Retina (tissue), 1 donor: Measurements from ENCODE around the gene ECHDC3.
"Not testable (repeated sequence)": the region's sequence is repeated elsewhere in the genome, so short reads cannot be mapped to it uniquely, and the experiment has no call there.

Experiments
- DNase-seq: peaks from one replicate; pipeline ENCODE4 v3.0.0-alpha.2; 2016

The ECHDC3 gene, protein sequence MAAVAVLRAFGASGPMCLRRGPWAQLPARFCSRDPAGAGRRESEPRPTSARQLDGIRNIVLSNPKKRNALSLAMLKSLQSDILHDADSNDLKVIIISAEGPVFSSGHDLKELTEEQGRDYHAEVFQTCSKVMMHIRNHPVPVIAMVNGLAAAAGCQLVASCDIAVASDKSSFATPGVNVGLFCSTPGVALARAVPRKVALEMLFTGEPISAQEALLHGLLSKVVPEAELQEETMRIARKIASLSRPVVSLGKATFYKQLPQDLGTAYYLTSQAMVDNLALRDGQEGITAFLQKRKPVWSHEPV

DNA sequence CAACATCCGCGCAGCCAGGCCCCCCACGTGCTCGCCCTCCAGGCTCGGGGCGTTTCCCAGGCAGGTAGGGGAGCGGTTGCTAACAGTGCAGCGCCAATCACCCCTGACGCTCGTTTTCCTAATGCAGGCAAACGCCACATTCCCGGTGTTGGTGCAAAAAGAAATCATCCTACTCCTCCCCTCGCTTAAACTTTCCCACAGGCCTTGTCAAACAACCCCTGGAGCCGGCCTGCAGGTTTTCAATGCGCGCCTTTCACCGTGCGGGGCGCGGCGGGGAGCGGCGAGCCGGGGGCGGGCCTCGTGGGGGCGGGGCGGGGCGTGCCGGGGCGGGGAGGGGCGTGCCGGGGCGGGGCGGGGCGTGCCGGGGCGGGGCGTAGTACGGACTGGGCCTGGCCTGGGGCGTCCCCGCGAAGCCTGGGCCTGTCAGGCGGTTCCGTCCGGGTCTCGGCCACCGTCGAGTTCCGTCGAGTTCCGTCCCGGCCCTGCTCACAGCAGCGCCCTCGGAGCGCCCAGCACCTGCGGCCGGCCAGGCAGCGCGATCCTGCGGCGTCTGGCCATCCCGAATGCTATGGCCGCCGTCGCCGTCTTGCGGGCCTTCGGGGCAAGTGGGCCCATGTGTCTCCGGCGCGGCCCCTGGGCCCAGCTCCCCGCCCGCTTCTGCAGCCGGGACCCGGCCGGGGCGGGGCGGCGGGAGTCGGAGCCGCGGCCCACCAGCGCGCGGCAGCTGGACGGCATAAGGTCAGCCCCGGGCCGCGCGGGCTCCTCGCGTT is at the start of gene ECHDC3:
TSS of gene ECHDC3 (plus strand) at position 374 of the 770 bp plus-strand sequence. CDS start at position 569, 195 bp downstream.
- DNase-seq, result peak; percentile 71

GRCh38 chr10:11693376-11693775 is 48.8 kb upstream of the ECHDC3 start:
- DNase-seq, result no peak

DNA sequence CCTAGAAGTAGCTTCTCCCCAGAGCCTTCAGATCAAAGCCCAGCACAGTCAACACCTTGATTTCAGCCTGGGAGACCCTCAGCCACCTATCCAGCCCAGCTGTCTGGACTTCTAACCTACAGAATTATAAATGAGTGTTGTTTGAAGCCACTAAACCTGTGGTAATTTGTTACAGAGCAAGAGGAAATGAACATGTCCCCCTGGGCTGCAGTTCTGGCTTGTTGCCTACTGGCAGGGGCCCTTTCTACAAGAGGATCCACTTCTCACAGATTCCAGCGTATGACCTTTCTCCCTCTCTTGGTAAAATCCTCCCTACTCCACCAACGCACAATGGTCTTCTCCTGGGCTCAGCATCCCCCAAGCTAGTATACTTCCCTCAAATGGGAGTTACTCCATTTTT is 46.4 kb upstream of the ECHDC3 start:
- no peak for DNase-seq

GRCh38 chr10:11697718-11698527 is 44.3 kb upstream of the ECHDC3 start:
- DNase-seq, result no peak

DNA sequence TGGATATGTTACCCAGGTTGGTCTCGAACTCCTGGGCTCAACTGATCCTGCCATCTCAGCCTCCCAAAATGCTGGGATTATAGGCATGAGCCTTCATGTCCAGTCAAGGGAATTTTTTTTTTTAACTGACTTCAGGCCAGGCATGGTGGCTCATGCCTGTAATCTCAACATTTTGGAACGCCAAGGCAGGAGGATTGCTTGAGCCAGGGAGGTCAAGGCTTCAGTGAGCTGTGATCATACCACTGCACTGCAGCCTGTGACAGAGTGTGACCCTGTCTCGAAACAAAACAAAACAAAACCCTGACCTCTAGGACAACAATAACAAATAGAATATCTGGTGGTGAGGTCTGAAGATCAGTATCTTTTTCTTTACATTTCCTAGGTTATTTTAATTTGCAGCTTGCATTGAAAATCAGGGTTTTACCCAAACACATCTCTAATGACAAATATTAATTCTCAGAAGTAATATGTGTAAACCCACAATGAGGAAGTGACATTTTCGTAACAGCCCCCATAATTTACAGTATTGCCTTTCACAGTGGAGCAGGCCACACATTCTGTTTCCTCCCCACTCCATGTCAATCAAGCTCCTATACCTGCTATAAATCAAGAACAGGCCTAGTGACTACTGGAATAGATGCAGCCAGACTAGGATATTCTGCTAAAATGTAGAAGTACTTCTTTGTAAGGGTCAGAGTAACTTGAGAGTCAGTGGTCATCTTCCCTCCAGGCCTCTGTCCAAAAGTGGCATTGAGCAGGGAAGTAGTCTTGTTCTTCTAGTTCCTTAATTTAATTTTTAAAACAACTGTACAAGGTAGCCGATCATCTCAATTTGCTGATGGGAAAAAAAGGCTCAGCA is 43.3 kb upstream of the ECHDC3 start:
- no peak for DNase-seq

DNA sequence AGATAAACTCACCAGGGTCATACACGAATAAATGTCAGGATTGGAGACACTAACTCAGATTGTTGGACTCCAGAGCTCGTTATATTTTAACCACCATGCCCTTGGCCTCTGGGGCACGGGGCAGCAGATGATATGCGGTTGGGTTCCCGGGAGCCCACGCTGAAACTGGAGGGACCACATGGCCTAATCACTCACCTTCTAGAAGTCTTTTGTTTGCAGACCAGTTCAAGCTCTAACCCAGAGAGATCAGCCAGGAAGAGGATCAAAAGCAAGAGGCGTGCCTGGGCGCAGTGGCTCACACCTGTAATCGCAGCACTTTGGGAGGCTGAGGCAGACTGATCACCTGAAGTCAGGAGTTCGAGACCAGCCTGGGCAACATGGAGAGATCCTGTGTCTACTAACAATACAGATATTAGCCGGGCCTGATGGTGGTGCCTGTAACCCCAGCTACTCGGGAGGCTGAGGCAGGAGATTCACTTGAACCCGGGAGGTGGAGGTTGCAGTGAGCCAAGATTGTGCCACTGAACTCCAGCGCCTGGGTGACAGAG is 42.6 kb upstream of the ECHDC3 start:
- no peak for DNase-seq

DNA sequence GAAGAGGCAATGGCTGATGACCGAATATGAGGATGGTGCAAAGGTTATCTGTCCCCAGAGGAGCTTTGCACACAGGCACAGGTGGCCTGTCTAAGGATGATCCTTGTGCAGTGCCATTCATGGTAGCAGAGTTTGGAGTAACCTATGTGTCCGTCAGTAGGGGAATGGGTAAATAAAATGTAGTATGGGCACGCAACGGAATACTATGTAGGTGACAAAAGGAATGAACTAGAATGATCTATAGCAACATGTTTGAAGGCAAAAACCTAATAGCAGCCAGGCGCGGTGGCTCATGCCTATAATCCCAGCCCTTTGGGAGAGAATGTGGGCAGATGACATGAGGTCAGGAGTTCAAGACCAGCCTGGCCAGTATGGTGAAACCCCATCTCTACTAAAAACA is 41.6 kb upstream of the ECHDC3 start:
- no peak for DNase-seq

- DNase-seq, result no peak
These were observed 40.6 kb upstream of the ECHDC3 start for GRCh38 chr10:11701451-11702095.

DNA sequence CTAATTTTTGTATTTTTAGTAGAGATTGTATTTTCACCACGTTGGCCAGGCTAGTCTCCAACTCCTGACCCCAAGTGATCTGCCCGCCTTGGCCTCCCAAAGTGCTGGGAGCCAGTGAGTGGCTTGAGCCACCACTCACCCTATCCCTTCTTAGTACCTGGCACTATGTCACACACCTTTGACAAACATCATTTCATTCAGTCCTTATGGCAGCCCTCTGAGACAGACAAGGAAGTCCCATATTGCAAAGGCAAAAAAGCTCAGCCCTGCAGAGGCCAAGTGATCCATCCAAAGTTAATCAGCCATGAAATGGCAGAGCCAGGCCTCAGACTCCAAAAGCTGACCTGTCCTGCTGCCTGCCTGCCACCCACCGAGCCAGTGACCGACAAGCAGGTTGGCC is 39.9 kb upstream of the ECHDC3 start:
- no peak for DNase-seq

DNA sequence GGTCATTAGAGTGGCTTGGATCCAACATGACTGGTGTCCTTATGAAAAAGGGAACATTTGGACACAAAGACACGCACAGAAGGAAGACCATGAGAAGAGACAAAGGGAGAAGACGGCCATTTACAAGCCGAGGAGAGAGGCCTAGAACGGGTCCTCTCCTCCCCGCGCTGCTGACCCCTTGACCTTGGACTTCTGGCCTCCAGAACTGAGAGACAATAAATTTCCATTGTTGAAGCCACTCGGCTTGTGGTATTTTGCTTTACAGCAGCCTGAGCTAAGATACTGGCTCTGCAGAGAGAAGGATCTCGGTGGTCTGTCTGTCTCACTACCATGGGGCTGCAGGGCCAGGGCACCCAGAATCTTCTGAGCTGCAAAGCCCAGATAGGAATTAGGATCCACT is 38.1 kb upstream of the ECHDC3 start:
- DNase-seq, result no peak

DNA sequence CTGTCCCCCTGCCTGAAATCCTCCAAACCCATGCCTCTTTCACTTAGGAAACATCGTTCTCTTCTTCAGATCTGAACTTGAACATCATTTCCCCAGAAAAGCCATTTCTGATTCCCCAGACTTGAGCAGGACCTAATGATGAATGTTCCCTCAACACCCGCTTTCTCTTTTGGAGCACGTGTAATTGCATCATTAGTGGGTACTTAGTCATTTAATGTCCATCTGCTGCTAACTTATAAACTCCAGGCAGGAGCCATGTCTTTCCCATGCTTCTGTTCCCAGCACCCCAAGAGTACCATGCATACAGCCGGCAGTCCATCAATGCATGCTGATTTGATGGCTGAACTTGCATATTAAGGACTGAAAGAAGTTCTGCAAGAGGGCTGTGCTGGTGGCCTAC is 36.5 kb upstream of the ECHDC3 start:
- DNase-seq, result no peak

DNA sequence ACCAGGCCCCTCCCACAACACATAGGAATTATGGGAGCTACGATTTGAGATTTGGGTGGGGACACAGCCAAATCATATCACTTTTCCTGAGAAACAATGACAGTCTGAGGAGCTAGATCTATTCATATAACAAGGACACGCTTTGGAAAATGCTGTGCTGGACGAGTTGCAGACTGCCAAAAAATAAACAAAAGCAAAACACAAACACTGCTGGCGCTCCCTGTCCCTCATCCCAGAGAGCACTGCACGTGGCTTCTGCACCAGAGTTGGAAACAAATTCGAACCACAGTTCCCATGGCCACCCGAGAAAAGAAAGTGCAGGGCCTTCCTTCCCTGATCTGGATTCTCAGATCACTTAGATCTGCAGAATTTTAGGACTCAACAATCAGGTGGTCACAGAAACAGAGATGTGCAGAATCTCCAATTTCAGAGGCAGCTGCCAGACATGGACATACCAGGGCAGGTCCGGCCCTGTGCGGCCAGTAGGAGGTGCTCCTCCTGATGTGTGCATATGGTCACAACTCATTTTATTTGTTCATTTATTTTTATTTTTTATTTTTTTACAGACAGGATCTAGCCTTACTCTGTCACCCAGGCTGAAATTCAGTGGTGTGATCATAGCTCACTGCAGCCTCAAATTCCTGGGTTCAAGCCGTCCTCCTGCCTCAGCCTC is 35.2 kb upstream of the ECHDC3 start:
- no peak for DNase-seq

DNA sequence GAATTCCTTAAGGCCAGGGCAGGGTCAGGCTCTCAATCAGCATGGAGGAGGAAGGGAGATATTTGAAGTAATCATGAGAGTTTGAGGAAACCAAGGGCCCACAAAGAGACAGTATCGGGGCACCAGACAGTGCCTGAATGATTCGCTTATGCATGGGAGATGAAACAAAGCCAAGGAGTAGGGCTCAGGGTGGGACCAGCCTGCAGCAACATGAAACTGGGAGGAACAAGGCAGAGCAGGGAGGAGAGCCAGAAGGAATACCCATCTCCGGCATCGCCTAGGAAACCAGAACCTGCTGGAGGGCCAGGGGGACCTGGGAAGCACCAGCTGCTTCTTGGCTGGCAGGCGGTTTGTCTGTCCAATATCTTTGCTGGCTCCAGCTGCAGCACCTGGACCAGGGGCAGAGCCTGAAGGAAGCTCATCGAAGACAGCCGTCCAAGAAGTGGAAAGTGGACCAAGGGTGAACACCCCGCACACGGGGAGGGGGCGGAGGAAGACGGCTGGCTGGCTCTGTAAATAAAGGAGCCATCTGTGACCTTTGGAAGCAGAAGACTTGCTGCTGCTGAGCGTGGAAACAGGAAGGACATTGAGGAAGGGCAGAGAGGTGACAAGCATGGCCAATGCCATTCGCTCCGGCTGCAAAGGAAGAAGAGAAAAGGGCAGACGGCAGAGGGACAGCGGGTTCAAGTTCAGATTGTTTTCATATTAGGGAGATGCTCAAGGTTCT is 34.4 kb upstream of the ECHDC3 start:
- no peak for DNase-seq

- not testable (repeated sequence) for DNase-seq
These were observed 33.4 kb upstream of the ECHDC3 start for GRCh38 chr10:11708801-11709200.

DNA sequence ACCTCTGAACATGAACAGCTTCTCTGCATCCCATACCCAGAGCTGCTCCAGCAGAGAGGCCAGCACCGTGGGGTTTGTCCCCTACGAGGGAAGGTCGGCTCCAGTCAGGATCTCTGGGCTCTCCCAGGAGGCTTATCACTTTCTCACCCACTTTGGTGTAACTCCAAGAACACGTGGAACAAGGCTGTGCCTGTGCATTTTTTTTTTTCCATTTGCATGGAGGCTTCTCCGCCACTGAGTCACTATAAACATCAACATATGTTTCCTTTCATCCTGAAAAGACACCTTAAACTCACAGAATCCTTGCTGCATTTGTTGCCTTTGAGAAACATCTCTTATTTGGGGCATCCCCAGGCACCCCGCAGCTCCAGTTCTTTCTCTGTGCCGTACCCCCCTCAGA is 29.4 kb upstream of the ECHDC3 start:
- DNase-seq, result no peak

DNA sequence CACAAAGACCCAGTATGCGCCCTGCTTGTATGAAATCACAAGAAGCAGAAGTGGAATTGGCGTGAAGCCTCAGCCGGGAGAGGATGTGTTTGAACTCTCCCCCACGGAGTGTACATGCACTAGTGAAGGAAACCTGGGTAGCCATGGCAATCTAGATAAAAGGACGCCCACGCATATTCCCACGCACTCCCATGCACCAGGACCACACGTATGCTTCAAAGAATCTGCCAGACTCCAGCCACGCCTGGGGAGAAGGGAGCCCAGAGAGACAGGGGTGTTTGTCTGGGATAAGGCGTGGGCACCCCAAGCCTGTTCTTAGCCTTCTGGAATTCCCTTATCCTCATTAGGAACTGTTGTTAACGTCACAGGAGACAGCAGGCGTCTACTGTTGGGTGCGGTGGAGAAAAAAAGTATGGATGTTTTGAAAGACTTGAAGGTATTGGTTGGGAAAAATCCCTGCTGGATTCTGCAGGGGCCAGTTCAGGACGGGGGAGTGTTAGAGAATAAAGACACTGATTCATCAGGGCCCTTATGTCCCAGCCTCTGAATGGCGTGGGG is 28.9 kb upstream of the ECHDC3 start:
- no peak for DNase-seq

GRCh38 chr10:11713963-11714362 is 28.2 kb upstream of the ECHDC3 start:
- DNase-seq, result no peak

GRCh38 chr10:11714750-11715365 is 27.3 kb upstream of the ECHDC3 start:
- no peak for DNase-seq

GRCh38 chr10:11715815-11716494 is 26.2 kb upstream of the ECHDC3 start:
- DNase-seq, result no peak
